K562 (cell line): ENCODE measurements around the gene ZSWIM4. TPM values are rescaled to one million over a fixed set of nuclear protein-coding genes. Genes with fewer than 3 reads are reported as not detected.

ENCODE experiments used
- ATAC-seq: fragments of 200-7000 bp; cut with Tn5 transposase; 3 replicates; pipeline ENCODE4 v1.9.1; 2020; ENCODE audit warnings: moderate library complexity
- BruUV-seq: library from RNA; stranded (reverse); fragments of 400-500 nt; replicated peaks from 2 replicates; lab custom pipeline; 2021; lab: Mats Ljungman, UMichigan
- CTCF ChIA-PET: fragments of 300-600 bp; formaldehyde crosslinking; extraction: SDS; loops from one replicate; lab custom pipeline; 2021; ENCODE audit warnings: low intra/inter-chr PET ratio; lab: Yijun Ruan, JAX
- POLR2A ChIA-PET: fragments of 300-600, 350-650 bp; sonication (Branson Sonifier 250); formaldehyde crosslinking; extraction: SDS; loops from one replicate; lab custom pipeline; 2021; ENCODE audit warnings: antibody characterized with exemption, inconsistent platforms; lab: Yijun Ruan, JAX
- DNase-seq, 4 experiments: peaks; one replicate each; pipeline versions ENCODE4 v3.0.0 to v3.0.0-alpha.2; 2011 to 2018; ENCODE audit warnings: low spot score in 3 of 4, mixed read lengths in 3 of 4; ENCODE audit errors: extremely low read depth in 1 of 4
- FAIRE-seq: peaks from 2 replicates; lab custom pipeline; 2011; peaks lifted over from hg19 to GRCh38; lab: Jason Lieb, UNC
- H2AFZ ChIP-seq: 2 replicates; pipeline ENCODE4 v1.6.0; 2011; ENCODE audit warnings: low read depth, low read length, control low read depth, inconsistent platforms
- H3K27ac ChIP-seq: fragments of 200-600 bp; 3 replicates; pipeline ENCODE4 v1.8.0; 2011; ENCODE audit warnings: low read depth, mild to moderate bottlenecking, control low read depth, inconsistent platforms, low read length, moderate library complexity, mixed read lengths; ENCODE audit errors: extremely low read depth
- H3K27me3 ChIP-seq, 2 experiments: fragments of 300-600 bp in 1 of 2; 2 replicates in 1 of 2; 3 replicates in 1 of 2; pipeline versions ENCODE4 v1.6.0 to v1.8.0; 2011; ENCODE audit warnings: inconsistent platforms in 2 of 2, low read length in 2 of 2, mild to moderate bottlenecking in 1 of 2, mixed read lengths in 1 of 2, moderate library complexity in 1 of 2; ENCODE audit not compliant: control insufficient read depth in 2 of 2, insufficient read depth in 2 of 2
- H3K36me3 ChIP-seq: fragments of 300-600 bp; 3 replicates; pipeline ENCODE4 v1.8.0; 2011; ENCODE audit warnings: mild to moderate bottlenecking, low read length, inconsistent platforms; ENCODE audit not compliant: control insufficient read depth, insufficient read depth
- H3K4me1 ChIP-seq, 2 experiments: fragments of 200-600 bp in 1 of 2; replicated peaks in 1 of 2; 2 replicates in 1 of 2; 3 replicates in 1 of 2; pipeline versions ENCODE4 v1.5.1 to v1.8.0; 2011; ENCODE audit warnings: inconsistent platforms in 2 of 2, low read length in 2 of 2, mild to moderate bottlenecking in 1 of 2, mixed read lengths in 1 of 2, moderate library complexity in 1 of 2; ENCODE audit not compliant: control insufficient read depth in 2 of 2, insufficient read depth in 2 of 2
- H3K4me2 ChIP-seq: 2 replicates; pipeline ENCODE4 v1.6.1; 2011; ENCODE audit warnings: low read length, control low read depth, inconsistent platforms, mixed read lengths; ENCODE audit not compliant: insufficient read depth
- H3K4me3 ChIP-seq: fragments of 200-600 bp; sonication (generic), shearing (Covaris generic); 2 replicates; pipeline ENCODE4 v1.5.1; 2016; ENCODE audit warnings: control low read depth, inconsistent platforms
- H3K79me2 ChIP-seq: fragments of 200-600 bp; 3 replicates; pipeline ENCODE4 v1.8.0; 2011; ENCODE audit warnings: low read length, inconsistent platforms; ENCODE audit not compliant: control insufficient read depth, insufficient read depth
- H3K9ac ChIP-seq, 2 experiments: 2 replicates each; pipeline versions ENCODE4 v1.6.0 to v1.6.1; 2011; ENCODE audit warnings: low read depth in 2 of 2, low read length in 2 of 2, control low read depth in 1 of 2, inconsistent platforms in 1 of 2, mild to moderate bottlenecking in 1 of 2, mixed read lengths in 1 of 2; ENCODE audit not compliant: insufficient read depth in 1 of 2
- H3K9me1 ChIP-seq: one replicate; pipeline ENCODE4 v1.6.0; 2011; ENCODE audit warnings: inconsistent platforms, mild to moderate bottlenecking, low read length, moderate library complexity; ENCODE audit not compliant: control insufficient read depth, insufficient read depth
- H3K9me3 ChIP-seq: replicated peaks from 2 replicates; pipeline ENCODE4 v1.5.1; 2011; ENCODE audit warnings: low read depth, low read length, inconsistent platforms; ENCODE audit not compliant: control insufficient read depth, insufficient read depth
- H4K20me1 ChIP-seq: replicated peaks from 2 replicates; pipeline ENCODE4 v1.6.1; 2011; ENCODE audit warnings: low read length, inconsistent platforms, mixed read lengths; ENCODE audit not compliant: control insufficient read depth, insufficient read depth
- PRDM10 ChIP-seq: fragments of 450-650 bp; IDR thresholded peaks from 2 replicates; pipeline ENCODE4 v1.6.1; 2018; ENCODE audit not compliant: partially characterized antibody
- WGBS: fragments of 100-300 bp; shearing (Covaris generic); methylation state at CpG from one replicate; pipeline ENCODE4 v1.1.6; 2016; ENCODE audit warnings: low coverage, mixed read lengths; ENCODE audit not compliant: insufficient coverage; ENCODE audit errors: missing lambda C conversion rate; 5-methylcytosine and 5-hydroxymethylcytosine counted together
- in situ Hi-C: fragments of 300-500 bp; cut with MboI; formaldehyde crosslinking; loops from 4 replicates; pipeline ENCODE4 v1.15.0; 2018; ENCODE audit warnings: inconsistent platforms, mixed read lengths
- intact Hi-C: fragments of 100-400 bp; cut with micrococcal nuclease; formaldehyde crosslinking; loops from 2 replicates; pipeline ENCODE4 v1.14.2; 2022
- polyA plus RNA-seq, 8 experiments: library from polyadenylated mRNA; depleted of rRNA in 4 of 8; stranded (reverse) in 5 of 8; unstranded in 3 of 8; fragments of >200 nt; fragmentation: Nextera tagmentation in 2 of 8; fragmentation: Illumina TruSeq in 1 of 8; extraction: Ambion mirVana in 2 of 8; extraction: Trizol in 1 of 8; gene quantifications; 2 replicates each; pipeline versions ENCODE4 v1.2.1 to v1.2.3, GENCODE V29; 2011 to 2014; ENCODE audit warnings: inconsistent platforms in 1 of 8, missing spikeins in 1 of 8
- total RNA-seq, 7 experiments: library from RNA; depleted of rRNA in 6 of 7; stranded (reverse); fragments of >200 nt in 6 of 7; fragmentation: Illumina TruSeq in 2 of 7; extraction: Trizol in 2 of 7; gene quantifications; 2 replicates each; pipeline versions ENCODE4 v1.2.1 to v1.2.3, GENCODE V29; 2011 to 2021; ENCODE audit warnings: low replicate concordance in 1 of 7

Gene ZSWIM4
- total and polyA plus RNA-seq, 9 of the 15 experiments (the other 6 are each of a cell fraction or from before 2014, with no cell fraction given), result 0.25 to 3.7 (median 0.79) TPM; not detected in 2

- TF ChIP-seq PRDM10, result no peak
These were observed 53.8 kb downstream of the ZSWIM4 start (continued) for GRCh38 chr19:13848798-13849676.

- no peaks in the 10 kb centered on the region for H3K9me1 ChIP-seq
- H3K4me1 ChIP-seq, result peaks cover 39 to 67% of the 10 kb centered on the region in 2 experiments
- DNase-seq (peak; percentile 80 to 92 (median 83)), ATAC-seq (peak; percentile 65), FAIRE-seq (peak; percentile 11)
- no peaks in the 10 kb centered on the region for H4K20me1 ChIP-seq
- H3K4me2 ChIP-seq, result peak overlapping the region; percentile 89
- H3K9ac ChIP-seq, result peak overlapping the region; percentile 83 to 95
- H3K79me2 ChIP-seq, result no peaks in the 10 kb centered on the region
- H3K4me3 ChIP-seq, result peak overlapping the region; percentile 41
- H3K36me3 ChIP-seq, result no peaks in the 10 kb centered on the region
- WGBS, result 7% methylated on average over 60 of the region's 66 CpGs
- in situ Hi-C loops, result loop anchor here (10.0 kb wide), 1 partner anchor 575 kb away; no protein-coding TSS in a partner anchor
- H3K9me3 ChIP-seq, result no peaks in the 10 kb centered on the region
- ChIA-PET POLR2A (interaction anchor here (1.2 kb wide), 1 partner anchor 10 kb away, joined by 4 read pairs; no protein-coding TSS in a partner anchor), CTCF (interaction anchor here (0.6 kb wide), 1 partner anchor 223 kb away, joined by 3 read pairs; no protein-coding TSS in a partner anchor)
- H3K27me3 ChIP-seq, result no peaks in the 10 kb centered on the region
- no TSS peak for BruUV-seq
- intact Hi-C loops, result no loop called here
- peak overlapping the region; percentile 97 for H2AFZ ChIP-seq
- H3K27ac ChIP-seq, result peak overlapping the region; percentile 95
These were observed 55.0 kb downstream of the ZSWIM4 start for GRCh38 chr19:13849991-13850909.
